Measurements from ENCODE around the gene RAI1. TPM values are rescaled to one million over a fixed set of nuclear protein-coding genes. Genes with fewer than 3 reads are reported as not detected.
A peak's percentile ranks its signal among the peaks of the same experiment; 100 is the strongest.

Gene RAI1
- total and polyA plus RNA-seq, 2 of the 8 experiments (the other 6 are each of a cell fraction or from before 2014, with no cell fraction given) = 0.39 to 1.2 TPM

GRCh38 chr17:17842111-17842876 is 161.0 kb downstream of the RAI1 start:
- peak overlapping the region; percentile 99; the same call in 1 of the 2 replicates for H2BK5ac ChIP-seq (ENCODE audit: low read depth, low read length)
- ChIA-PET POLR2A (ENCODE audit: partially characterized antibody) (interaction anchor here (0.9 to 8.8 kb wide), 13 partner anchors 8 to 79 kb away, joined by 3 to 122 read pairs (median 4); no protein-coding TSS in a partner anchor), CTCF (ENCODE audit: partially characterized antibody) (interaction anchor here (0.8 to 3.5 kb wide), 10 partner anchors 10 to 77 kb away, joined by 3 to 21 read pairs (median 5); no protein-coding TSS in a partner anchor)
- H3K4me1 ChIP-seq (replicated peaks in 1 of 4; ENCODE audit: control insufficient read depth in 3 of 4, insufficient read depth in 4 of 4, low read length in 3 of 4) = peaks cover 17 to 42% (median 33%) of the 10 kb centered on the region in 4 experiments
- H2BK20ac ChIP-seq (ENCODE audit: low read length) = peak overlapping the region; percentile 74; the same call in 1 of the 2 replicates
- no peak overlapping the region for H3K56ac ChIP-seq (replicated peaks; ENCODE audit: insufficient read length, low read depth, low read length)
- H4K20me1 ChIP-seq (replicated peaks in 1 of 2; ENCODE audit: control insufficient read depth in 1 of 2, insufficient read depth in 2 of 2, low read length in 2 of 2) = peaks cover 0 to 1% of the 10 kb centered on the region in 2 experiments
- peak overlapping the region; percentile 52 for H4K91ac ChIP-seq (replicated peaks; ENCODE audit: insufficient read length, low read length)
- peak overlapping the region; percentile 75 for H2BK15ac ChIP-seq (ENCODE audit: low read length)
- H3K36me3 ChIP-seq (ENCODE audit: control insufficient read depth in 2 of 4, insufficient read depth in 4 of 4, low read length in 3 of 4) = no peaks in the 10 kb centered on the region
- H3K23me2 ChIP-seq (ENCODE audit: low read depth, low read length) = peaks cover 9% of the 10 kb centered on the region
- FAIRE-seq (no peak), DNase-seq (ENCODE audit: low read depth in 1 of 2, low spot score in 2 of 2) (no peak)
- no peaks in the 10 kb centered on the region for H3K9me3 ChIP-seq (ENCODE audit: insufficient read depth in 2 of 2, low read depth in 1 of 2, low read length in 1 of 2)
- H3K4ac ChIP-seq (replicated peaks; ENCODE audit: insufficient read length, low read depth, low read length) = peak overlapping the region; percentile 21
- WGBS, 2 experiments (ENCODE audit: extremely low coverage in 1 of 2, insufficient coverage in 1 of 2, insufficient read length in 1 of 2, insufficient replicate concordance in 2 of 2, low coverage in 1 of 2, low lambda C conversion rate in 2 of 2, missing lambda C conversion rate in 1 of 2) = 94% methylated on average over 9 of the region's 9 CpGs; no CpG with 5 or more reads in 1 of the 2 experiments
- H2BK120ac ChIP-seq (replicated peaks; ENCODE audit: low read depth, low read length) = no peak overlapping the region
- no peaks in the 10 kb centered on the region; a peak in 1 of 7 replicates for H3K27me3 ChIP-seq (replicated peaks in 1 of 4; ENCODE audit: control insufficient read depth in 3 of 4, extremely low read depth in 1 of 4, insufficient read depth in 3 of 4, low read length in 3 of 4)
- H3K79me1 ChIP-seq (ENCODE audit: low read depth, low read length) = no peaks in the 10 kb centered on the region
- H3K4me3 ChIP-seq (ENCODE audit: extremely low read depth in 1 of 4, insufficient read depth in 2 of 4, low read depth in 3 of 4, low read length in 4 of 4) = no peak overlapping the region
- H4K5ac ChIP-seq (ENCODE audit: insufficient read length, low read depth, low read length) = peak overlapping the region; percentile 20
- no peak overlapping the region; the same call in 1 of the 2 replicates for H4K8ac ChIP-seq (ENCODE audit: extremely low read depth, insufficient read depth, low read length)
- H3K79me2 ChIP-seq (ENCODE audit: control insufficient read depth in 1 of 2, insufficient read depth in 2 of 2, low read length in 2 of 2) = no peaks in the 10 kb centered on the region
- no peak overlapping the region for H2AFZ ChIP-seq (ENCODE audit: low read length)
- no peak overlapping the region; a peak in 1 of 7 replicates for H3K9ac ChIP-seq (replicated peaks in 1 of 4; ENCODE audit: extremely low read depth in 1 of 4, low read depth in 3 of 4, low read length in 3 of 4)
- no peak overlapping the region for H3K27ac ChIP-seq (ENCODE audit: low read depth, low read length)
- peak overlapping the region; percentile 60; the same call in 1 of the 2 replicates for H3K18ac ChIP-seq (ENCODE audit: extremely low read depth, low read length)
- no peak overlapping the region for H3K23ac ChIP-seq (ENCODE audit: insufficient read length)
- peak overlapping the region; percentile 99; the same call in 1 of the 2 replicates for H2BK12ac ChIP-seq (ENCODE audit: low read depth, low read length)
- no peak overlapping the region for H3K4me2 ChIP-seq (ENCODE audit: insufficient read depth in 1 of 2, low read depth in 2 of 2, low read length in 2 of 2)
- H2AK5ac ChIP-seq (ENCODE audit: low read depth, low read length) = peak overlapping the region; percentile 79; the same call in 1 of the 2 replicates
- H3K14ac ChIP-seq (ENCODE audit: insufficient read length) = no peak overlapping the region
- TF ChIP-seq JUN (IDR thresholded peaks at IDR 0.05; ENCODE audit: low read depth, low read length) (no peak), RBBP5 (IDR thresholded peaks at IDR 0.05; ENCODE audit: borderline replicate concordance, low read depth, low read length) (no peak), KDM4A (IDR thresholded peaks at IDR 0.05; ENCODE audit: low read depth, low read length, severe bottlenecking) (no peak), SP2 (IDR thresholded peaks at IDR 0.05; ENCODE audit: low read length) (no peak), CBX5 (IDR thresholded peaks at IDR 0.05; ENCODE audit: low read depth, low read length) (no peak), EP300 (IDR thresholded peaks at IDR 0.05; ENCODE audit: borderline replicate concordance in 1 of 2, low read depth in 2 of 2, low read length in 2 of 2) (no peak), SAP30 (IDR thresholded peaks at IDR 0.05; ENCODE audit: insufficient read depth, insufficient replicate concordance, low read length) (no peak), CHD2 (IDR thresholded peaks at IDR 0.05; ENCODE audit: low read length) (no peak)

Data from H1 (cell line).